ENCODE data around the gene POLN. TPM values are rescaled to one million over a fixed set of nuclear protein-coding genes. Genes with fewer than 3 reads are reported as not detected.

Gene POLN
- total RNA-seq, 1 experiment from 2014 or later: 3.5 TPM

GRCh38 chr4:2073808-2074481 is 168.0 kb downstream of the POLN start:
- Mint-ChIP-seq H3K4me1 (peaks cover 10% of the 10 kb centered on the region), H3K27ac (no peak overlapping the region; the same call in 1 of the 2 replicates), H3K36me3 (no peaks in the 10 kb centered on the region), H3K27me3 (ENCODE audit: low read depth) (no peaks in the 10 kb centered on the region), H3K4me3 (no peak overlapping the region), H3K9me3 (no peaks in the 10 kb centered on the region)
- ChIA-PET CTCF (no interaction called here), POLR2A (no interaction called here)
- DNase-seq (ENCODE audit: low spot score) (no peak), ATAC-seq (no peak)
- TF ChIP-seq ARID4B (CRISPR knock-in tag; IDR thresholded peaks at IDR 0.05; ENCODE audit: borderline replicate concordance): no peak
- no peak for TF ChIP-seq STAT6 (CRISPR knock-in tag; conservative IDR thresholded peaks at IDR 0.05; ENCODE audit: low read depth)
- no peak for TF ChIP-seq ZSCAN18 (CRISPR knock-in tag; IDR thresholded peaks at IDR 0.05)
- TF ChIP-seq ZNF425 (CRISPR knock-in tag; conservative IDR thresholded peaks at IDR 0.05): no peak
- no peak for TF ChIP-seq AR (CRISPR knock-in tag; IDR thresholded peaks at IDR 0.05)
- no peak for TF ChIP-seq ZMAT4 (CRISPR knock-in tag; IDR thresholded peaks at IDR 0.05)
- TF ChIP-seq CTCF (IDR thresholded peaks at IDR 0.05): no peak
- TF ChIP-seq ZNF121 (CRISPR knock-in tag; IDR thresholded peaks at IDR 0.05): no peak
- no peak for TF ChIP-seq ZBTB21 (CRISPR knock-in tag; IDR thresholded peaks at IDR 0.05; ENCODE audit: borderline replicate concordance)
- no peak for TF ChIP-seq MLX (CRISPR knock-in tag; IDR thresholded peaks at IDR 0.05)
- TF ChIP-seq ZNF396 (CRISPR knock-in tag; IDR thresholded peaks at IDR 0.05; ENCODE audit: borderline replicate concordance): no peak
- no peak for TF ChIP-seq CBFB (CRISPR knock-in tag; IDR thresholded peaks at IDR 0.05; ENCODE audit: low read depth)
- TF ChIP-seq PRRX2 (CRISPR knock-in tag; IDR thresholded peaks at IDR 0.05): no peak
- TF ChIP-seq TP53 (CRISPR knock-in tag; IDR thresholded peaks at IDR 0.05): no peak
- no peak for TF ChIP-seq E2F5 (CRISPR knock-in tag; IDR thresholded peaks at IDR 0.05)
- TF ChIP-seq ESRRA (CRISPR knock-in tag; IDR thresholded peaks at IDR 0.05; ENCODE audit: borderline replicate concordance): no peak

Measured in WTC11 (cell line).